ENCODE measurements around the gene ZDHHC20.

The ZDHHC20 gene

GRCh38 chr13:21458813-21459701, at the start of gene ZDHHC20:
TSS of gene ZDHHC20 (minus strand) at chr13:21459303. CDS start at chr13:21459171, 132 bp downstream.
- peak; percentile 81 for DNase-seq

DNA sequence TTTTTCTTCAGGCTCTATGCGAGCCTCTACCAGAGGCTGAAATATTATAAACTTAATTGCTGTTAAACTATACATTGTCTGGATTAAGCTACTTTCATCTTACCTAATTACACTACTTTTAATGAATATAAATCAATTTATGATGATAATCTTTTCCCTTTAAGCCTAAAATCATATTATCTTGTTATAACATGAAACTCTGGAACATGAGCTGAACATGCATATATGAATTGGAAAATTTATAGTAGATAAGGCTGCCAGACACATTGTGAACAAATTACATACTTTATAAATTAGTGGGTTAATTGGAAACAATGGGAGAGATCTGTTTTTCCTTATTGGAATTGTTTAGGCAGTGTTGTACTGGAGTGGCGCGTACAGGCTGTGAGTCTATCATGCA, 45.3 kb upstream of the ZDHHC20 start:
- no peak for DNase-seq

DNA sequence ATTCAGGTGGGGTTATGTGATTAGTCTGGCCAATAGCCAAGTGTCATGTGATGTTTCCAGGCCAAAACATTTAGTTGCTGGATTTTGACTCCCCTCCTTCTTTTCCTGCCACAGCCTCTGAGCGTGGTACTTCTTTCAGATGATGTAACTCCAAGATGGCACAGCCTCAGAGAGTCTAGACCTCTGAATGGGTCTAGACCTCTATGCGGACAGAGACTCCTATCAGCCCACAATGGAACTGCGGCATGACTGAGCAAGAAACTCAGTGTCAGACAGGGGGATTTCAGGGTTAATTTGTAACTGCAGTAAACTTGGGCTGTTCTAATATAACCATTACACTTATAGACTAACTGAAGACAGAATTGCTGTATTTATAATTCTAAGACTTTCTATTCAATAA, 42.6 kb upstream of the ZDHHC20 start:
- no peak for DNase-seq

- DNase-seq, result no peak
These were observed 27.2 kb upstream of the ZDHHC20 start for GRCh38 chr13:21486322-21486721.

- DNase-seq, result no peak
These were observed 24.6 kb upstream of the ZDHHC20 start for GRCh38 chr13:21483748-21484147.

DNA sequence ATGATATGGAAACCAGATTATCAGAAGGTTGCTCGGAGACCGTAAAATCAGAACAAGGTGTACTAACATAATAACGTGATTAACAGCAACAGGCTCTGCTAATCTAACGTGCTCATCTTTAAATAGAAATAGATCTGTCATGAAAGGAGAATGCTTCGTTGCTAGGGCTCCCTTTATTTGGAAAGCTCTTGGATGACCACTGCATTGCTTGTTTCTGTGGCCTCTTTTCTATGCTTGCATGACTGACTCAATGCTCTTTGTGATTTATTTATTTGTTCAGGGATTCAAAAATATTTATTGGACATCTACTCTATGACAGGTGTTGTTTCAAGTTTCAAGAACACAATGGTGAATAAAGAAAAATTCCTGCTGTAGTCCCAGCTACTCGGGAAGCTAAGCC, 22.3 kb upstream of the ZDHHC20 start:
- peak; percentile 2 for DNase-seq

DNA sequence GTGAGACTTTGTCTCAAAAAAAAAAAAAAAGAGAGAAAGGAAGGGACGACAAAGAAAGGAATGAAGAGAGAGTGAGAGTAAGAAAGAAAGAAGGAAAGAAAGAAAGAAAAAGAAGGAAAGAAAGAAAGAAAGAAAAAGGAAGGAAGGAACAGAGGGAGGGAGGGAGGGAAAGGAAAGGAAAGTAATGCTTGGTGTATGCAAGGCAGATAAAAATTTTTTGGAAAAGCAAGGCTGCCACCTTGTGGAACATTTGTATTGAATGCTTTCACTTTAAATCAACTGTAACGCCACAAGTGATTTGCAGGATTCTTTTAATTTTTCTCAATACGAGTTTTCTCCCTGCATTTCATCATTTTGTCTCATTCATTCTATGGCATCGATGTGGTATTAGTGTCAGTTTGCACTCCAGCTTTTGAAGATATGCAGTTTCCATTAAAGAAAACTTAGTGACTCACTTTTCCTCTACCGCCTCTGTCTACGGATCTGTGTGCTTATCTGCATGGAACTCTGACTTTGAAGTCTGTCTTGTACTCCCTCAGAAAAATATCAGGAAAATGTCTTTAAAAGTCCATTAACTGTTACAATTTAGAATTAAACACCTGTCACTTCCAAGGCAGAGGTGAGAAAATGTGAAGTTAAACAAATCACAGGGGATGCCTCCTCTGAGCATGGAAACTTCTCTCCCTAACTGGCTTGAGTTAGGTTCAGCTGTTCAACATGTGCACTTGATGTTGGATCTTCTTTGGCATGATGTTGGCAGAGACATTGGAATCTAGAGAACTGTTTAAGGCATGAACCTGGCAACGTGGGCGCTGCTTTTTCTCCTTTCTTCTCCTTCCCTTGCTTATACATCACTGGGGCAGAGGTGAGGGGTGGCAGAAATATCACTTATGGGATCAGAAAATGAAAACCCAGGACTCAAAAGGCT, 20.0 kb upstream of the ZDHHC20 start:
- peak; percentile 79 for DNase-seq

DNA sequence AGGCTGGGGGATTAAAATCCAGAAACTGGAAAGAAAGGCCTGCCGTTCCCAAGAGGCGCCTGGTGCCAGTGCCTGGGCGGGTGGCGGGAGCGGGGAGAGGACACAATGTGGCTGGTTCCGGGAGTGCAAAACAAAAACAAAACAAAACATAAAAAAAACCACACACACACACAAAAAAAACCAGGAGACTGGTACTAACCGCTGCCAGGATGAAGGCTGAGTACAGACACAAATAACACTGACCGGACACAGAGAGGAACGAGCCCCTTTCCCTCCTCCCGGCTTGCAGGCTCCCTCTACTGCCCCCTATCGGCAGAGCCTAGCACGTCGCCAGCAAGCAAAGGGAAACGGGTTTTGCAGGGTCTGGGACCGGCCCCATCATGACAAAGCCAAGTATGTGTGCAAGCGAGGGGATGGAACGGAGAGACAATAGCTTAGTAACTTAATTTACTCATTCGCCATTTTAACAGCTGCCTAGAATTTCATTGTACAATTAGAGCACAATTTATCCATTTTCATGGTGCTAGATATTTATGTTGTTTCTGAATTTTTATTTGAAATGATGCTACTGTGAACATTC, 17.9 kb upstream of the ZDHHC20 start:
- peak; percentile 76 for DNase-seq

GRCh38 chr13:21475115-21475514, 16.0 kb upstream of the ZDHHC20 start:
- no peak for DNase-seq

DNA sequence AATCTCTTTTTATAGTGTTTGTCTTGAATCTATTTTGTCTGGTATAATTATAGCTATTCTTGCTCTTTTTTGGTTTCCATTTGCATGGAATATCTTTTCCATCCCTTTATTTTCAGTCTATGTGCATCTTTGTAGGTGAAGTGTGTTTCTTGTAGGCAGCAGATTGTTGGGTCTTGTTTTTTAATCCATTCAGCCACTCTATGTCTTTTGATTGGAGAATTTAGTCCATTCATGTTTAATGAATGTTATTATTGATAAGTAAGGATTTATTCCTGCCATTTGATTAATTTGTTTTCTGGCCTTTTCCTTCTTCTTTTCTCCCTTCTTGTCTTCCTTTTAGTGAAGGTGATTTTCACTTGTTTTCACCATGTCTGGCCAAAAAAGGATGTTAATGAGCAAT, 11.7 kb upstream of the ZDHHC20 start:
- no peak for DNase-seq

DNA sequence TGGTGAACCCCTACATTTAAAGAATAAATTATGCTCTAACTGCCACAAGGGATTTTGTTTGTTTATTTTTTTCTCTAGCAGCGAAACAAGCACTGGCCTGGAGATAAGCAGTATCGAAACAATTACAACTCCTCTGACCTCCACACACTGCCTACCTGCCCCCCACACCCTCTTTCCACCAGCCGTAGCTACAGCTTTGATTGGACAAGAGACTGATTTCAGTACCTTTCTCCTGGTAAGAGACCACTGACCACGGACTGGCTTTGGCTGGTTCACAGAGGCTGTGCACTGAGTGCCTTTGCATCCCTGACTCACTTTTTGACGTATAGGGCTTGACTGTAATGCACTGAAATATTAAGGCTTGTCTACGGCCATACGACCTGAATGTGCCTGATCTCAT, 7.4 kb upstream of the ZDHHC20 start:
- no peak for DNase-seq

DNA sequence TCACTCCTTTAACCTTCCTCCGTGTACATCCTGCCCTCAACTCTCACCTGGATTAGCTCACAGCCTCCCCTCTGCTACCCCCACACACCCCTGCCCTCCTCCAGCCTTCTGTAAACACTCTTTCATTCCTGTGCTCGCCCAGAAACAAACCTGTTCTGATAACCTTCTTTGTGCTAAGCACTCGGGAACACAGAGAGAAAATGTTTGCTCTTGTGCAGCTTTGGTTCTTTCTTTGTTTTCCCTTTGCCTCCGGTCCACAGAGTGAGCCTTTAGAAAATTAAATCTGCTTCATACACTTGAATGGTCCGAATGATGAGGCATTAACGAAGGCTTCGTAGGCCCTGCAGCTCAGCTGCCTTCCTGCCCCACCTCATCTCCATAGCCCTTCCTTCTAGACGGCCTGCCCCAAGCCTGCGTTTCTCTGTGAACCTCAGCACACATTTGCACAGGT, 6.6 kb upstream of the ZDHHC20 start:
- no peak for DNase-seq

GRCh38 chr13:21463424-21463823, 4.3 kb upstream of the ZDHHC20 start:
- DNase-seq, result no peak

DNA sequence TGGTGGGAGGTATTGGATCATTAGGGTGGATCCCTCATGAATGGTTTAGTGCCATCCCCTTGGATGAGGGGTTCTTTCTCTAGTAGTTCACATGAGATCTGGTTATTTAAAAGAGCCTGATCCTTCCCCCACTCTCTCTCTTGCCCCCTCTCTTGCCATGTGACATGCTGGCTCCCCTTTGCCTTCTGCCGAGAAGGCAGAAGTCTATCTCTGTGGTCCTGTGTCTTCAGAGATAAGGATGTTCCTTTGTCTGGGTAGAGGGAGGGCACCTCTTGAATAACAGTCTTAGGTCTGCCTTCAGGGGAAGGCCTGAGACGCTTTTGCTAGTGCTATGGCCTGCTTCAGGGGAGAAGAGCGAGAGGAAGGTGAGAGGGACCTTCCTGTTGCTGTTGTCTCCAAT, 2.0 kb upstream of the ZDHHC20 start:
- no peak for DNase-seq

GRCh38 chr13:21458451-21458812, 671 bp downstream of the ZDHHC20 start:
- DNase-seq, result peak; percentile 2

GRCh38 chr13:21453387-21454081, 5.6 kb downstream of the ZDHHC20 start:
- peak; percentile 46 for DNase-seq

- DNase-seq, result no peak
These were observed 8.2 kb downstream of the ZDHHC20 start for GRCh38 chr13:21450936-21451335.

DNA sequence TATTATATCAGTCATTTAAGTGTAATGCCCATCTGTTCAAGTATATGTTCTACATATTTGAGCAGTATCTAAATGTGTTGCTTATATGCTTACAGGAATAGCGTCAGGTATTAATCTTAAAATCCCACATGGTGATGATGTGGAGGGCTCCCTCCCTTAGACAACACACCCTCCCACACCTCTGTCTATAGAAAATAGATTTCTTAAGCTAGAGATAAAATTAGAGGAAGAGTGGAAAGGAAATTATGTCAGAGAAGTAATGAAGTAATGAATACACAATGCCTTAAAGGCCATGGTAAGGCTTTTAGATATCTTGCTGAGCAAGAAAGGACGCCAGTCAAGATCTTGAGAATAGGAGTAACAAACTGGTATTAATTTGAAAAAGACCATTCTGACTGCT, 12.4 kb downstream of the ZDHHC20 start:
- DNase-seq, result no peak

DNA sequence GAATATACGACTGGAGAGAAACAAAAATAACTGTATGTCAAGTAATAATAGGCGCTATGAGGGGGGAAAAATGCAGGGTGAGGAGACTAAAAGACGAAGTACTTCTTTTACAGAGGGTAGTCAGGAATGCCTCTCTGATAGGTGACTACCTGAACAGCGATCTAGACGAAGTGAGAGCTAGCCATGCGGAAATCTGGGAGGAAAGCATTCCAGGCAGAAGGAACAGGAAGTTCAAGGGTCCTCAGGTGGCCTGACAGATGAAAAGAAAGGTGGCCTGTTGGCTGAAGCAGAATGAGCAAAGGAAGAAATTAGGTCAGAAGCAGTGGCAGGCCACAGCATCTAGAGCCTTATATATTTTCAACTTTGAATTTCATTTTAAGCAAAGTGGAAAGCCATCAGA, 13.3 kb downstream of the ZDHHC20 start:
- no peak for DNase-seq

GRCh38 chr13:21443171-21443570, 15.9 kb downstream of the ZDHHC20 start:
- no peak for DNase-seq

- DNase-seq, result no peak
These were observed 22.5 kb downstream of the ZDHHC20 start for GRCh38 chr13:21436582-21436981.

DNA sequence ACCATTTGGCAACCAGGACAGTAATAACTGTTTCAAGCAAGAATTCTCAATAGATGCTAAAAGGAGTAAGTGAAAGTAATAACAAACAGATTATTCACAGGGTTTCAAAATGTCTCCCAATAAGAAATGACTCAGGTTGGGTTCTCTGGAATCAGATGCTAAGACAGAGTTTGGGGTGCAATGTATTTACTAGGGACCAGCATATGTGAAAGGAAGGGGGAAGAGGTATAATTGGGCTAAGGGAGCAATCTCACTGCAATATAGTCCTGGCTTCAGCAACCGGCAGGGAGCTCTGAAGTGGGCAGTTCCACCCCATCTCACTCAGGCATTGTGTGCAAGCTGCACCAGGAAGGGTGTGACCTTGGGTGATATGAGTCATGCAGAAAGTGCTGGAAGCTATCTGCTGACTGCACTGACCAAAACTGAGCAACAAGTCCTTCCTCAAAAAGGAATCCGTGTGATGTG, 23.4 kb downstream of the ZDHHC20 start:
- DNase-seq, result peak; percentile 44

DNA sequence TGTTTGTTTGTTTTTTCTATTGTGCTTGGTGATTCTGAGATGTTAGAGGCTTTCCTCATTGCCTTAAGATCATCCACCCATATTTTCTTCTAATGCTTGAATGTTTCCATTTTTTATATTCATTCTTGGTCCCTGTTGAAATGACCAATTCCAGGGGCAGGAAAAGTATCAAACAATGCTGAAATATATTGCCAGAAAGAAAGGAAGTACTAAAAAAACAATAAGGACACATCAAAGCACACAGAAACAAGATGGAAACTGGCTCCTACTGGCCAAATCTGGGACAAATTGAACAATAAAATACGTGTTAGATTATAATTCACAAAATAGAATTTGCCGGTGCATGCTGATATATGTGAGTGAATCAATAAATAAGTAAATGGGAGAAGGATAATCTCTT, 23.9 kb downstream of the ZDHHC20 start:
- no peak for DNase-seq

Data from fibroblast of upper back skin (primary cell).